SW 1271 (cell line): ENCODE results near the gene NAIF1.
A peak's percentile ranks its signal among the peaks of the same experiment; 100 is the strongest.
"Not testable (repeated sequence)": the region's sequence is repeated elsewhere in the genome, so short reads cannot be mapped to it uniquely, and the experiment has no call there.

Experiments
- DNase-seq, 2 experiments: peaks; one replicate each; lab custom pipeline; 2025; lab: John Stamatoyannopoulos, UW

NAIF1 gene

GRCh38 chr9:128085943-128086342 is 18.8 kb upstream of the NAIF1 start:
- DNase-seq: no peak

- no peak for DNase-seq
Observed at GRCh38 chr9:128084746-128085145, 17.6 kb upstream of the NAIF1 start.

GRCh38 chr9:128082151-128082550 is 15.0 kb upstream of the NAIF1 start:
- no peak for DNase-seq

- no peak for DNase-seq
Observed at GRCh38 chr9:128081056-128081455, 13.9 kb upstream of the NAIF1 start.

- DNase-seq: no peak
Observed at GRCh38 chr9:128080206-128080605, 13.1 kb upstream of the NAIF1 start.

GRCh38 chr9:128078504-128079434 is 11.6 kb upstream of the NAIF1 start:
- peak in 1 of 2 experiments; percentile 67 for DNase-seq

- no peak for DNase-seq
Observed at GRCh38 chr9:128077847-128078503, 10.9 kb upstream of the NAIF1 start.

GRCh38 chr9:128073253-128073886 is 6.2 kb upstream of the NAIF1 start:
- DNase-seq: no peak

- DNase-seq: no peak
Observed at GRCh38 chr9:128072144-128073021, 5.3 kb upstream of the NAIF1 start.

- DNase-seq: not testable (repeated sequence)
Observed at GRCh38 chr9:128071475-128071874, 4.4 kb upstream of the NAIF1 start.

- DNase-seq: no peak
Observed at GRCh38 chr9:128070874-128071273, 3.8 kb upstream of the NAIF1 start.

GRCh38 chr9:128068386-128069205 is 1.5 kb upstream of the NAIF1 start:
- DNase-seq: peak in 1 of 2 experiments; percentile 32

GRCh38 chr9:128067645-128068385 is 695 bp upstream of the NAIF1 start, which contains the start of gene SLC25A25:
Gene SLC25A25, plus strand, starts transcription at chr9:128068232. Its CDS starts 88 bp downstream, at chr9:128068320.
- peak; percentile 96 to 99 for DNase-seq

GRCh38 chr9:128065907-128066712 is 1.0 kb downstream of the NAIF1 start:
- no peak for DNase-seq

GRCh38 chr9:128062846-128063831 is 4.0 kb downstream of the NAIF1 start:
- no peak for DNase-seq

GRCh38 chr9:128062279-128062678 is 4.8 kb downstream of the NAIF1 start:
- no peak for DNase-seq

GRCh38 chr9:128061275-128061960 is 5.7 kb downstream of the NAIF1 start:
- no peak for DNase-seq
